Measurements from ENCODE around the gene EXOC3L4. TPM values are rescaled to one million over a fixed set of nuclear protein-coding genes. Genes with fewer than 3 reads are reported as not detected.

Gene EXOC3L4
- total and polyA plus RNA-seq, 9 of the 15 experiments (the other 6 are each of a cell fraction or from before 2014, with no cell fraction given): 0.10 to 6.7 (median 0.98) TPM; not detected in 1

- CTCF ChIA-PET (ENCODE audit: low intra/inter-chr PET ratio): no interaction called here
- Histone ChIP-seq H3K4me3 (no peak overlapping the region), H3K9me3 (replicated peaks; ENCODE audit: control insufficient read depth, insufficient read depth, low read depth, low read length) (no peaks in the 10 kb centered on the region), H2AFZ (ENCODE audit: low read depth, low read length) (no peak overlapping the region), H3K4me1 (replicated peaks in 1 of 2; ENCODE audit: control insufficient read depth in 2 of 2, insufficient read depth in 2 of 2, low read length in 2 of 2) (peaks cover 0 to 5% of the 10 kb centered on the region in 2 experiments; a peak in 3 of 5 replicates), H3K36me3 (ENCODE audit: control insufficient read depth, insufficient read depth, low read length) (no peaks in the 10 kb centered on the region), H3K9me1 (ENCODE audit: control insufficient read depth, insufficient read depth, low read length) (no peaks in the 10 kb centered on the region), H3K27me3 (ENCODE audit: control insufficient read depth in 2 of 2, insufficient read depth in 2 of 2, low read length in 2 of 2) (no peaks in the 10 kb centered on the region), H3K79me2 (ENCODE audit: control insufficient read depth, insufficient read depth, low read length) (peaks cover 16% of the 10 kb centered on the region; the same call in 2 of the 3 replicates), H3K27ac (ENCODE audit: extremely low read depth, low read depth, low read length) (no peak overlapping the region), H4K20me1 (replicated peaks; ENCODE audit: control insufficient read depth, insufficient read depth, low read length) (no peaks in the 10 kb centered on the region), H3K9ac (ENCODE audit: insufficient read depth in 1 of 2, low read depth in 2 of 2, low read length in 2 of 2) (no peak overlapping the region; a peak in 1 of 4 replicates), H3K4me2 (ENCODE audit: insufficient read depth, low read length) (no peak overlapping the region)
- POLR2A ChIA-PET: interaction anchor here (0.7 kb wide), 1 partner anchor 18 kb away, joined by 4 read pairs; no protein-coding TSS in a partner anchor
- in situ Hi-C loops (cut with MboI) (no loop called here), intact Hi-C loops (cut with micrococcal nuclease) (no loop called here)
- no TSS peak for BruUV-seq (replicated peaks)
- no peak for FAIRE-seq
- no peak for DNase-seq (ENCODE audit: extremely low read depth in 1 of 4, low spot score in 3 of 4)
- WGBS (ENCODE audit: insufficient coverage, low coverage, missing lambda C conversion rate): 39% methylated on average over 10 of the region's 15 CpGs
- no peak for ATAC-seq
- TF ChIP-seq, protein P1, sequence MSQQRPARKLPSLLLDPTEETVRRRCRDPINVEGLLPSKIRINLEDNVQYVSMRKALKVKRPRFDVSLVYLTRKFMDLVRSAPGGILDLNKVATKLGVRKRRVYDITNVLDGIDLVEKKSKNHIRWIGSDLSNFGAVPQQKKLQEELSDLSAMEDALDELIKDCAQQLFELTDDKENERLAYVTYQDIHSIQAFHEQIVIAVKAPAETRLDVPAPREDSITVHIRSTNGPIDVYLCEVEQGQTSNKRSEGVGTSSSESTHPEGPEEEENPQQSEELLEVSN (IDR thresholded peaks at IDR 0.05; ENCODE audit: borderline replicate concordance in 1 of 2, extremely low read depth in 1 of 2, insufficient read depth in 1 of 2, insufficient read length in 1 of 2, low read depth in 1 of 2, low read length in 1 of 2, poor library complexity in 1 of 2, severe bottlenecking in 1 of 2): no peak
- TF ChIP-seq NR2C2 (CRISPR knock-in tag; IDR thresholded peaks at IDR 0.05) (no peak), NR2C2 (tag; IDR thresholded peaks at IDR 0.05) (no peak), IRF1 (CRISPR knock-in tag; IDR thresholded peaks at IDR 0.05; ENCODE audit: borderline replicate concordance) (no peak), REST (IDR thresholded peaks at IDR 0.05; ENCODE audit: borderline replicate concordance) (peak; percentile 83), REST (CRISPR knock-in tag; IDR thresholded peaks at IDR 0.05; ENCODE audit: low read depth) (no peak), NUFIP1 (IDR thresholded peaks at IDR 0.05; ENCODE audit: partially characterized antibody) (no peak), EHMT2 (IDR thresholded peaks at IDR 0.05) (peak; percentile 57), ZFPM2 (CRISPR knock-in tag; IDR thresholded peaks at IDR 0.05) (no peak), ZKSCAN3 (CRISPR knock-in tag; IDR thresholded peaks at IDR 0.05) (no peak)
- TF ChIP-seq, protein P2, sequence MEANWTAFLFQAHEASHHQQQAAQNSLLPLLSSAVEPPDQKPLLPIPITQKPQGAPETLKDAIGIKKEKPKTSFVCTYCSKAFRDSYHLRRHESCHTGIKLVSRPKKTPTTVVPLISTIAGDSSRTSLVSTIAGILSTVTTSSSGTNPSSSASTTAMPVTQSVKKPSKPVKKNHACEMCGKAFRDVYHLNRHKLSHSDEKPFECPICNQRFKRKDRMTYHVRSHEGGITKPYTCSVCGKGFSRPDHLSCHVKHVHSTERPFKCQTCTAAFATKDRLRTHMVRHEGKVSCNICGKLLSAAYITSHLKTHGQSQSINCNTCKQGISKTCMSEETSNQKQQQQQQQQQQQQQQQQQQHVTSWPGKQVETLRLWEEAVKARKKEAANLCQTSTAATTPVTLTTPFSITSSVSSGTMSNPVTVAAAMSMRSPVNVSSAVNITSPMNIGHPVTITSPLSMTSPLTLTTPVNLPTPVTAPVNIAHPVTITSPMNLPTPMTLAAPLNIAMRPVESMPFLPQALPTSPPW (CRISPR knock-in tag; IDR thresholded peaks at IDR 0.05): no peak
Measured at GRCh38 chr14:103045371-103045869, 49.1 kb upstream of the EXOC3L4 start.
